A549 (cell line): ENCODE measurements around the gene KCNAB1. TPM values are rescaled to one million over a fixed set of nuclear protein-coding genes. Genes with fewer than 3 reads are reported as not detected.

Experiments
- ATAC-seq, 2 experiments: fragments of 200-7000 bp in 1 of 2; fragments of >200 bp in 1 of 2; cut with Nextera tagmentation in 1 of 2; cut with Tn5 transposase in 1 of 2; 3 replicates each; pipeline versions ENCODE4 v1.8.0 to v1.9.1; 2018 to 2020; ENCODE audit warnings: mild to moderate bottlenecking in 1 of 2, moderate library complexity in 1 of 2
- CTCF ChIA-PET: fragments of 300-600 bp; sonication (Branson Sonifier 250); formaldehyde crosslinking; extraction: SDS; loops from one replicate; lab custom pipeline; 2021; ENCODE audit warnings: antibody characterized with exemption, inconsistent platforms; lab: Yijun Ruan, JAX
- POLR2A ChIA-PET: fragments of 350-600 bp; formaldehyde crosslinking; extraction: SDS; loops from one replicate; lab custom pipeline; 2021; ENCODE audit warnings: antibody characterized with exemption, inconsistent platforms; lab: Yijun Ruan, JAX
- DNase-seq, 2 experiments: peaks; one replicate each; pipeline versions ENCODE4 v3.0.0 to v3.0.0-alpha.2; 2011 to 2016; ENCODE audit warnings: low read depth in 1 of 2, low spot score in 1 of 2
- FAIRE-seq: peaks from 2 replicates; lab custom pipeline; 2011; peaks lifted over from hg19 to GRCh38; lab: Jason Lieb, UNC
- H3K27ac ChIP-seq, 2 experiments: fragments of >200 bp; sonication (Bioruptor Twin); formaldehyde crosslinking; 3 replicates each; pipeline ENCODE4 v1.5.1; 2016 to 2017
- H3K4me1 ChIP-seq: fragments of >200 bp; sonication (Bioruptor Twin); formaldehyde crosslinking; 3 replicates; pipeline ENCODE4 v1.6.1; 2016
- H3K4me2 ChIP-seq: fragments of >200 bp; sonication (Bioruptor Twin); formaldehyde crosslinking; 3 replicates; pipeline ENCODE4 v1.6.1; 2016
- H3K4me3 ChIP-seq: fragments of >200 bp; sonication (Bioruptor Twin); formaldehyde crosslinking; 3 replicates; pipeline ENCODE4 v1.5.1; 2016
- H3K9me3 ChIP-seq: fragments of >200 bp; sonication (Bioruptor Twin); formaldehyde crosslinking; 3 replicates; pipeline ENCODE4 v1.6.1; 2016
- CBX2 ChIP-seq: fragments of 200-600 bp; sonication (generic); IDR thresholded peaks from 2 replicates; pipeline ENCODE4 v1.6.1; 2016; ENCODE audit warnings: low read depth, mild to moderate bottlenecking, borderline replicate concordance
- CEBPB ChIP-seq, 2 experiments: fragments of >200 bp in 1 of 2; sonication (Bioruptor Twin) in 1 of 2; formaldehyde crosslinking in 1 of 2; IDR thresholded peaks; 2 replicates each; pipeline ENCODE4 v1.6.1; 2012 to 2016
- HDAC2 ChIP-seq: fragments of 200-600 bp; sonication (generic); IDR thresholded peaks from 2 replicates; pipeline ENCODE4 v1.6.1; 2016
- HOXB13 ChIP-seq: fragments of 250-450 bp; sonication (Bioruptor Pico); IDR thresholded peaks from 2 replicates; pipeline ENCODE4 v1.5.0; 2020; ENCODE audit warnings: low read depth, mild to moderate bottlenecking, moderate library complexity
- KDM5A ChIP-seq: fragments of 200-600 bp; sonication (generic); IDR thresholded peaks from 2 replicates; pipeline ENCODE4 v1.6.1; 2016; ENCODE audit warnings: antibody characterized with exemption, mild to moderate bottlenecking
- MAZ ChIP-seq: fragments of 150-350 bp; IDR thresholded peaks from 2 replicates; pipeline ENCODE4 v1.6.1; 2014; ENCODE audit warnings: antibody characterized with exemption, low read depth, low read length, borderline replicate concordance
- RAD21 ChIP-seq, 2 experiments: fragments of >200 bp in 1 of 2; sonication (Bioruptor Twin) in 1 of 2; formaldehyde crosslinking in 1 of 2; IDR thresholded peaks in 1 of 2; conservative IDR thresholded peaks in 1 of 2; 2 replicates in 1 of 2; 3 replicates in 1 of 2; pipeline ENCODE4 v1.6.1; 2012 to 2018; ENCODE audit warnings: inconsistent platforms in 1 of 2
- RARB ChIP-seq: fragments of 250-450 bp; sonication (Bioruptor Pico); IDR thresholded peaks from 2 replicates; pipeline ENCODE4 v1.8.0; 2021; ENCODE audit warnings: mild to moderate bottlenecking, moderate library complexity
- SMC3 ChIP-seq: fragments of >200 bp; sonication (Bioruptor Twin); formaldehyde crosslinking; IDR thresholded peaks from 3 replicates; pipeline ENCODE4 v1.6.1; 2018; ENCODE audit warnings: inconsistent platforms
- SREBF2 ChIP-seq: fragments of 450-650 bp; IDR thresholded peaks from 2 replicates; pipeline ENCODE4 v1.6.1; 2014; ENCODE audit warnings: mild to moderate bottlenecking, moderate library complexity
- TP53 ChIP-seq: fragments of 250-450 bp; sonication (Bioruptor Pico); IDR thresholded peaks from 2 replicates; pipeline ENCODE4 v1.5.0; 2021; ENCODE audit warnings: mild to moderate bottlenecking, moderate library complexity
- ZC3H11A ChIP-seq: fragments of 450-650 bp; IDR thresholded peaks from 2 replicates; pipeline ENCODE4 v1.6.1; 2014; ENCODE audit warnings: antibody characterized with exemption, mild to moderate bottlenecking
- WGBS: methylation state at CpG from one replicate; pipeline ENCODE4 v1.1.6; 2017; ENCODE audit errors: missing lambda C conversion rate; 5-methylcytosine and 5-hydroxymethylcytosine counted together
- polyA plus RNA-seq, 4 experiments: library from polyadenylated mRNA; depleted of rRNA in 3 of 4; stranded (reverse); fragments of >200 nt; fragmentation: RNase III in 1 of 4; extraction: RNeasy Plus Mini Kit Qiagen cat#74134 plus additional on column Dnase treatment in 1 of 4; gene quantifications; 2 replicates in 3 of 4; 3 replicates in 1 of 4; pipeline ENCODE4 v1.2.3, GENCODE V29; 2011 to 2017
- TF ChIP-seq, protein P1 (sequence below): fragments of >200 bp; sonication (Bioruptor Twin); formaldehyde crosslinking; IDR thresholded peaks from 3 replicates; pipeline ENCODE4 v1.5.1; 2016
- TF ChIP-seq, protein P2 (sequence below): fragments of >200 bp; sonication (Bioruptor Twin); formaldehyde crosslinking; IDR thresholded peaks from 2 replicates; pipeline ENCODE4 v1.6.1; 2016
- TF ChIP-seq, protein P3 (sequence below): fragments of 250-450 bp; sonication (Bioruptor Pico); IDR thresholded peaks from 2 replicates; pipeline ENCODE4 v1.5.0; 2020; ENCODE audit warnings: low read depth, mild to moderate bottlenecking, moderate library complexity

KCNAB1 gene
- polyA plus RNA-seq, 2 of the 4 experiments (the other 2 are of a cell fraction) = not detected

DNA sequence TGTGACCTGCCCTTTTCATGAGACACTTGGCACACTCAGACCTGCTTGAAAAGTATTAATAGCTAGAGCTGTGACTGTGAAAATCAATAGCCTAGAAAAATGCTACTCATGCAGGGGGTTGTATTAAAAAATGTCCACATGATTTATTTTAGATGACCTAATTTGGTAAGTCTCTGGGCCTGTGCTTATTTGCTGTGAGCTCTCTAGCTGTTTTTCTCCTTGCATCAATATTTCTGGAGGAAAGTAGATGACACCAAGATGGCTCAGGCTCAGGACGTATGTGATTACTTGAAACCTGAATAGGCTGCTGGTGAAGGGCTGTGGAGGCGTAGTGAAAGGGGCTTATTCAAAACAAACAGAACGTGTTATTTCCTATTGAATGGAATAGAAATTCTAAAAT lies 29.5 kb downstream of the KCNAB1 start (continued):
- TF ChIP-seq MAZ (no peak), CBX2 (no peak), SREBF2 (no peak), KDM5A (no peak), HDAC2 (no peak)
- TF ChIP-seq, protein P1, sequence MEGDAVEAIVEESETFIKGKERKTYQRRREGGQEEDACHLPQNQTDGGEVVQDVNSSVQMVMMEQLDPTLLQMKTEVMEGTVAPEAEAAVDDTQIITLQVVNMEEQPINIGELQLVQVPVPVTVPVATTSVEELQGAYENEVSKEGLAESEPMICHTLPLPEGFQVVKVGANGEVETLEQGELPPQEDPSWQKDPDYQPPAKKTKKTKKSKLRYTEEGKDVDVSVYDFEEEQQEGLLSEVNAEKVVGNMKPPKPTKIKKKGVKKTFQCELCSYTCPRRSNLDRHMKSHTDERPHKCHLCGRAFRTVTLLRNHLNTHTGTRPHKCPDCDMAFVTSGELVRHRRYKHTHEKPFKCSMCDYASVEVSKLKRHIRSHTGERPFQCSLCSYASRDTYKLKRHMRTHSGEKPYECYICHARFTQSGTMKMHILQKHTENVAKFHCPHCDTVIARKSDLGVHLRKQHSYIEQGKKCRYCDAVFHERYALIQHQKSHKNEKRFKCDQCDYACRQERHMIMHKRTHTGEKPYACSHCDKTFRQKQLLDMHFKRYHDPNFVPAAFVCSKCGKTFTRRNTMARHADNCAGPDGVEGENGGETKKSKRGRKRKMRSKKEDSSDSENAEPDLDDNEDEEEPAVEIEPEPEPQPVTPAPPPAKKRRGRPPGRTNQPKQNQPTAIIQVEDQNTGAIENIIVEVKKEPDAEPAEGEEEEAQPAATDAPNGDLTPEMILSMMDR = no peak

DNA sequence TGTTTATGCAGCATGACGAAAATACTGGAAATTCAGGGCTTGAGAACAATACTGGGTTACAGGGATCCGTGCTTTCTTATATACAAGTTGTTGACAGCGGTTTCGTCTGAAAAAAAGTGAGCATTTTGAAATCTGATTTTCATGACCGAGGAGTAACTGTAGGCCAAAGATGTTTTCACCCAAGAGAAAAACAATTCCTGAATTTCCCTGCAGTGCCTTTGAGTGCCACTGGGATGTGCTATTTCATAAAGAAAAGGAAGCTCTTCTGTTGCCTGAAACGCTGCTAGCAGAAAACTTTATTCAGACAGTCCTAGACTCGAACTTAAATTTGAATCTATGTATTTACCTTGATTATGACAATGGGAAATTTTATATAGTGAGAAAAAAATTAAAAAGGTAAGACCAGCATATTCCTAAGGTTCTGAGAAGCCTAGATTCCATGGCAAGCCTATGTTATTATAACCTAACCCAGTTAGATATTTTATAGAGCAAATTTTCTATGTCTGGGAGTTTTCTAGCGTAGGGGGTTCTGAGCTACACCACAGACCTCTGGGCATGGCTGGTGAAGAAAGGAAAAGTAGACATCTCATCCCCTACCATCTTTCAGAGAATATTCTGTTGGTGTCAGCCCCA lies 30.2 kb downstream of the KCNAB1 start:
- Histone ChIP-seq H3K9me3 (peaks cover 3% of the 10 kb centered on the region; the same call in 1 of the 3 replicates), H3K4me1 (no peaks in the 10 kb centered on the region), H3K4me2 (no peak overlapping the region), H3K4me3 (no peak overlapping the region), H3K27ac (no peak overlapping the region)
- TF ChIP-seq TP53 (no peak), CEBPB (IDR thresholded peaks at IDR 0.05) (no peak), SMC3 (peak; percentile 78), RAD21 (conservative IDR thresholded peaks at IDR 0.05 in 1 of 2, IDR thresholded peaks at IDR 0.05 in 1 of 2) (peak; percentile 92 to 93), ZC3H11A (no peak), RARB (CRISPR knock-in tag) (no peak), HOXB13 (CRISPR knock-in tag) (no peak)
- TF ChIP-seq, protein P1 = peak; percentile 89
- TF ChIP-seq, protein P2, sequence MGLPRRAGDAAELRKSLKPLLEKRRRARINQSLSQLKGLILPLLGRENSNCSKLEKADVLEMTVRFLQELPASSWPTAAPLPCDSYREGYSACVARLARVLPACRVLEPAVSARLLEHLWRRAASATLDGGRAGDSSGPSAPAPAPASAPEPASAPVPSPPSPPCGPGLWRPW = no peak
- 5% methylated on average over 8 of the region's 8 CpGs for WGBS
- CTCF ChIA-PET = interaction anchor here (0.7 to 7.1 kb wide), 39 partner anchors 8 to 1372 kb away, joined by 3 to 182 read pairs (median 4); partner anchors contain the start of gene VEPH1
- peak; percentile 29 to 55 for DNase-seq
- POLR2A ChIA-PET = interaction anchor here (1.0 kb wide), 2 partner anchors 359 to 939 kb away, joined by 3 to 4 read pairs; no protein-coding TSS in a partner anchor
- peak; percentile 79 for FAIRE-seq
- peak; percentile 63 to 82; a peak in 5 of 6 replicates for ATAC-seq

DNA sequence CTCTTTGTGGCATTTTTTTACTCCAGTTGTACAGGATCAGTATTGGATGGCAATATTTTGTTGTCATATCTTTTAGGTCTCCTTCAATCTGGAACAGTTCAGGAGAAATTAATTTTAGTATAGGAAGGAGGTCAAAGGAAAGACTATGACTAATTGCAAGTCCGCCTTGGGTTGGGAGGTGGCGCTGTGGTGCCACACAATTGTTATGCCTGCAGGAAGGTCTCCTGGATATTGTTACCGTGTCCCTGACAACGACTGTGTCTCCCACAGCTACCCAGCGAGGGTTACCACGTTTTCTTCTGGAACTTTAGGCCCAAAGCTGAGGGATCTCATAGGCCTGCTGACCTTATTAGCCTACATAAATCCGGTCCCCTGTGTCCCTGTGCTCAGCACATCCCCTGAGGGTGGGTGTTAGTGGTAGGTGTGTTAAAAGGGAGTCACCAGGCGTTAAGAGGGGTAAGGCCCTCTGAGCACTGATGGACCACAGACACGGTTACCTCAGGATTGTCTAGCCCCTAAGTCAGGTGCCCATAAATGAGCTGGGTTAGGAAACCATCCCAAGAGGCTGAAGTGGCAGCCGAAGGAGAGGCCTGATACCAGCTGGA lies 31.5 kb downstream of the KCNAB1 start:
- FAIRE-seq (no peak), DNase-seq (peak; percentile 29 to 74), ATAC-seq (peak; percentile 79 to 91; a peak in 5 of 6 replicates)
- Histone ChIP-seq H3K4me2 (no peak overlapping the region), H3K4me3 (no peak overlapping the region), H3K4me1 (no peaks in the 10 kb centered on the region), H3K27ac (no peak overlapping the region), H3K9me3 (peaks cover 7% of the 10 kb centered on the region; the same call in 1 of the 3 replicates)
- ChIA-PET POLR2A (no interaction called here), CTCF (interaction anchor here (0.5 to 7.1 kb wide), 42 partner anchors 9 to 1050 kb away, joined by 3 to 182 read pairs (median 4); no protein-coding TSS in a partner anchor)
- peak; percentile 73 to 84 for TF ChIP-seq RAD21 (conservative IDR thresholded peaks at IDR 0.05 in 1 of 2, IDR thresholded peaks at IDR 0.05 in 1 of 2)
- TF ChIP-seq, protein P1 = peak; percentile 70
- peak; percentile 64 for TF ChIP-seq SMC3
- TF ChIP-seq, protein P3, sequence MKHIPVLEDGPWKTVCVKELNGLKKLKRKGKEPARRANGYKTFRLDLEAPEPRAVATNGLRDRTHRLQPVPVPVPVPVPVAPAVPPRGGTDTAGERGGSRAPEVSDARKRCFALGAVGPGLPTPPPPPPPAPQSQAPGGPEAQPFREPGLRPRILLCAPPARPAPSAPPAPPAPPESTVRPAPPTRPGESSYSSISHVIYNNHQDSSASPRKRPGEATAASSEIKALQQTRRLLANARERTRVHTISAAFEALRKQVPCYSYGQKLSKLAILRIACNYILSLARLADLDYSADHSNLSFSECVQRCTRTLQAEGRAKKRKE (CRISPR knock-in tag) = no peak
- WGBS = 30% methylated on average over 10 of the region's 10 CpGs
